ENCODE data around the gene METTL21A. TPM values are rescaled to one million over a fixed set of nuclear protein-coding genes. Genes with fewer than 3 reads are reported as not detected.

METTL21A gene
- total and polyA plus RNA-seq, 3 donors from 2014 or later: 7.8 to 14.9 (median 14.6) TPM

- H3K27ac ChIP-seq: no peak overlapping the region
- no peak for DNase-seq
- TF ChIP-seq POLR2A (IDR thresholded peaks at IDR 0.05) (no peak), CTCF (IDR thresholded peaks at IDR 0.05) (no peak)
- H3K9me3 ChIP-seq: no peaks in the 10 kb centered on the region
- 92 to 95% methylated on average over 4 of the region's 4 CpGs for WGBS, 2 donors
- no peaks in the 10 kb centered on the region for H3K4me1 ChIP-seq
- H3K27me3 ChIP-seq: no peaks in the 10 kb centered on the region
- intact Hi-C loops (cut with DNase I; ENCODE audit: low total_unique reads): no loop called here
- H3K4me3 ChIP-seq: no peak overlapping the region
- no peaks in the 10 kb centered on the region for H3K36me3 ChIP-seq (ENCODE audit: low read depth, missing control alignments)
Measured at GRCh38 chr2:207616185-207616584, 9.0 kb downstream of the METTL21A start.

- H3K36me3 ChIP-seq (ENCODE audit: low read depth, missing control alignments): no peaks in the 10 kb centered on the region
- no peak overlapping the region for H3K4me3 ChIP-seq
- H3K27ac ChIP-seq: no peak overlapping the region
- H3K27me3 ChIP-seq: no peaks in the 10 kb centered on the region
- no peaks in the 10 kb centered on the region for H3K4me1 ChIP-seq
- DNase-seq: no peak
- 94% methylated on average over 2 of the region's 2 CpGs for WGBS, 2 donors
- H3K9me3 ChIP-seq: no peaks in the 10 kb centered on the region
- intact Hi-C loops (cut with DNase I; ENCODE audit: low total_unique reads): no loop called here
- TF ChIP-seq POLR2A (IDR thresholded peaks at IDR 0.05): no peak
- no peak for TF ChIP-seq CTCF (IDR thresholded peaks at IDR 0.05)
Measured at GRCh38 chr2:207614824-207615223, 10.4 kb downstream of the METTL21A start.

- Histone ChIP-seq H3K4me3 (no peak overlapping the region), H3K36me3 (ENCODE audit: low read depth, missing control alignments) (no peaks in the 10 kb centered on the region), H3K27ac (no peak overlapping the region), H3K9me3 (no peaks in the 10 kb centered on the region), H3K4me1 (no peaks in the 10 kb centered on the region), H3K27me3 (no peaks in the 10 kb centered on the region)
- TF ChIP-seq CTCF (IDR thresholded peaks at IDR 0.05) (no peak), POLR2A (IDR thresholded peaks at IDR 0.05) (no peak)
- intact Hi-C loops (cut with DNase I; ENCODE audit: low total_unique reads): no loop called here
- 82 to 86% methylated on average over 4 of the region's 4 CpGs for WGBS, 2 donors
- DNase-seq: no peak
Measured at GRCh38 chr2:207612714-207613113, 12.5 kb downstream of the METTL21A start.

- Histone ChIP-seq H3K4me3 (no peak overlapping the region), H3K36me3 (ENCODE audit: low read depth, missing control alignments) (no peaks in the 10 kb centered on the region), H3K27ac (no peak overlapping the region), H3K4me1 (no peaks in the 10 kb centered on the region), H3K27me3 (no peaks in the 10 kb centered on the region), H3K9me3 (no peaks in the 10 kb centered on the region)
- WGBS, 2 donors: 85 to 92% methylated on average over 5 of the region's 5 CpGs
- no peak for DNase-seq
- TF ChIP-seq CTCF (IDR thresholded peaks at IDR 0.05) (no peak), POLR2A (IDR thresholded peaks at IDR 0.05) (no peak)
- intact Hi-C loops (cut with DNase I; ENCODE audit: low total_unique reads): no loop called here
Measured at GRCh38 chr2:207606829-207607228, 18.4 kb downstream of the METTL21A start.

GRCh38 chr2:207606399-207606798 is 18.8 kb downstream of the METTL21A start:
- DNase-seq: no peak
- no peaks in the 10 kb centered on the region for H3K36me3 ChIP-seq (ENCODE audit: low read depth, missing control alignments)
- WGBS, 2 donors: 84 to 95% methylated on average over 7 of the region's 7 CpGs
- intact Hi-C loops (cut with DNase I; ENCODE audit: low total_unique reads): no loop called here
- no peak overlapping the region for H3K27ac ChIP-seq
- TF ChIP-seq POLR2A (IDR thresholded peaks at IDR 0.05) (no peak), CTCF (IDR thresholded peaks at IDR 0.05) (no peak)
- H3K27me3 ChIP-seq: no peaks in the 10 kb centered on the region
- no peaks in the 10 kb centered on the region for H3K9me3 ChIP-seq
- H3K4me1 ChIP-seq: no peaks in the 10 kb centered on the region
- no peak overlapping the region for H3K4me3 ChIP-seq

Data from testis (tissue), 3 donors.